GM21526 (cell line): Measurements from ENCODE around the gene YIPF1.
"Not testable (repeated sequence)": the region's sequence is repeated elsewhere in the genome, so short reads cannot be mapped to it uniquely, and the experiment has no call there.

ENCODE experiments used
- ATAC-seq: cut with Tn5 transposase; IDR thresholded peaks from one replicate; pipeline ENCODE4 v1.9.1; 2021; ENCODE audit warnings: moderate library complexity; ENCODE audit not compliant: unreplicated experiment, low FRiP score

Gene YIPF1

DNA sequence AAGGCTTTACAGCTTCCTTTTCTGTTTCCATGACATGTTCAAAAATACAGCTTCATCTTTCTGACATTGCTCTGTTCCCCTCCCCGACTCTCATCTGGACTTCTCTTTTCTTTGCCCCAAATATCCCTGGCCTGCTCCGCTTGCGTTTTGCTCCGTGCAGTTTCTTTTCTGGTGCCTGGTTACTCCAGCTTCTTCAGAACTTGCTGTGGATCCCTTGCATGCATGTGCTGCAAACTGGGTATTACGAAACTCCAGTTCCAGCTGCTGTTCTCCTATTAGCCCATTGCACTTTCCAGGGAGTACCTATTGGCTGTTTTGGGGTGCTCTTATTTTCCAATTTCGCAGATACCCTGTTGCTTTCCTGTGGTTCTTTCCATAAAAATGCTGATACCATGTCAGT, 41.6 kb downstream of the YIPF1 start:
- no peak for ATAC-seq

DNA sequence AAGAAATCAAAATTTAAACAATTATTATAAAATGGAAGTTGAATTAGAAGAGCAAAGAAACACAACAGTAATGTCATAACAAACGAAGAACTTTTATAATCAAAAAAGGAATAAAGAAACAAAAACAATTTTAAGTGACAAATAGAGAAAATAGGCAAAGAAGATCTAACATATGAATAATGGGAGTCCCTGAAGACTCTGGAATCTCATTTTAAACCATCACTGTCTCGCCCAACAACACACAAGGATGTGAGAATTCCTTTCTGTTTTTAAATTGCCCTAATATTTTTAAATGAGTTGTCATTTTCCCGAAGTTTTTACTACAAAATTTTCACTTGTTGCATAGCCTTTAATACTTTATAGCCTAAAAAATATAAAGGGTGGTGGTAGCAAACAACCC, 47.2 kb downstream of the YIPF1 start:
- ATAC-seq: no peak

DNA sequence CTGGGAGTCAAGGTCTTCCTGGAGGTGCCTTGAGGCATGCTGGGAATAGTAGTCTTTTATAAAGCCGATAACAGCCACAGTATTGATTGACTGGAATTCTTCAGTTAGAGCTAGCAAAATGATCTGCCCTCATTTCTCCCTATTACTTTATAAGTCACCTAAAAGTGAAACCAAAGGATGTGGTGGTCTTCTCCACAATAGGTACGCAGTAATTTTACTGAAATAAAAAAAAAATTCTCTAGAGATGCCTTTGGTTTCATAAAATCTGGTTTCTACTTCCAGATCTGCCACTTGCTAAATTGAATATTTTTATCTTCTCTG, 51.0 kb downstream of the YIPF1 start:
- no peak for ATAC-seq

DNA sequence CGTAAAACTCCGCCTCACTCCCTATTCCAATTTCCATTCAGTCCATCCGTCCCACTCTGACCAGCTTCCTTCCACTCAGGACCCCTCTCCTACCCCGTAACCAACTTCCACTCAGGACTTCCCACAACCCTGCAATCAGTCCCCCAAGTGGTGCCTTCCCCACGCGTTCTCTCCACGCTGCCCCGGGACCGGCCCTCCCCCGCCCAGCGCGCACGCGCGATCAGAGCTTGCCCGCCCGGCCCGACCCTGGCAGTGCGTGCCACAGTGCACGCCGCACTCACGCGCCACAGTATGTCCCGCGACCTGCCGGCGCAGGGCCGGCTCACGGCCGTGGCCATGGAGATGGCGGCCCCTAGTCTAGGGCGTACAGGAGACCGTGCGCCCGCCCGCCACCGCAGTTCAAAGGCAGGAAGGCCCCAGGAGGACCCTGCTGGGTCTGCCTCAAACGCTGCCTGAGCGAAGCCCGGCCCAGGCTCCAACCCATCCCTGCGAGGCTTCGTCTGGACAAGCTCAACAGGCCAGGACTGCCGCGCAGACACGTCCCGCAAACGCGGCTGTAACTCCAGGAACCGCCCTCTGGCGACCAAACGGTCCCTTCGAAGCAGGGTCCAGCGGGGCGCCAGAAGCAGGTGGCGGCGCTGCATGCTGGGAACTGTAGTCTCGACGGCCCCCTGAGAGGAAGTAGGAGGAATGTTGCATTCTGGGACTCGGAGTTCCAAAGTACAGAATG, 51.5 kb downstream of the YIPF1 start, which contains the start of gene NDC1:
Gene NDC1 (minus strand): TSS at position 373 of the 730 bp plus-strand sequence. CDS start 35 bp downstream, at position 338.
- ATAC-seq: peak; percentile 85

DNA sequence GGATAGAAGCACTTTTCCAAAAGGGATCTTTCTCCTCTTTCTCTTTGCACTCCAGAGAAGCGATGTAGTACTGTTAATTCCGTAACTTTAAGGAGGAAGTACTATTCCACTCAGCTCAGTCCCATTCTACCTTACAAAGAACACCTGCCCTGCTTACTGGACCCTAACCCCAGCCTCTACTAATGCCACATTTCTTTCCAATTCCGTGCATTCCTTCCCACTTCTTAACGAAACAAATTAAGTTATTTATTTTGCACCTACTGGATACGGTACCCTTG, 52.0 kb downstream of the YIPF1 start:
- ATAC-seq: no peak

DNA sequence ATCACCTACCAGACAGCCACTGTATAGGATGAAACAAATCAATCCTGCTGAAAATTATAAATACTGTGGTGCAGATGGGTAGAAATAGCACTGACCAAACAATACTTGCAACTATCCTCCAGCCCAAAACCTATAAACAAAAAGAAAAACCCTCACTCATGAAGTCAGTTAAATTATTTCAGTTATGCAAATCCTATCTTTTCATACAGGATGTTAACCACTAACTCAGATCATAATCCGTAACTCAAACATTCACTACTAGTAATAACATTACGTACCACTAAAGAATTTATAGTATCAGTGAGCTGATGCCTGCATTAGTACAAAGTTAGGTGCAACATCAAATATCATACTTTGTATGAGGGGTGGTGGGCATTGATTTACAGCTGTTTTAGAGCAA, 54.1 kb downstream of the YIPF1 start:
- no peak for ATAC-seq

DNA sequence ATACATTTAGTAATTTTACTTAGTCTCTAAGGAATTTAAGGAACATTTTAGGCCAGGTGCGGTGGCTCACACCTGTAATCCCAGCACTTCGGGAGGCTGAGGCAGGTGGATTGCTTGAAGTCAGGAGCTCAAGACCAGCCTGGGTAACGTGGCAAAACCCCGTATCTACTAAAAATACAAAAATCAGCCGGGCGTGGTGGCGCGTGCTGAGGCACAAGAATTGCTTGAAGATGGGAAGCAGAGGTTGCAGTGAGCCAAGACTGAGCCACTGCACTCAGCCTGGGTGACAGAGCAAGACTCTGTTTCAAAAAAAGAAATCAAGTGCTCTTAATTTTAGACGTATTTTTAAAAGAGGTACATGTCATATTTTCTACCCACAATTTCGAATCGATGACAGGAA, 54.8 kb downstream of the YIPF1 start:
- ATAC-seq: no peak

DNA sequence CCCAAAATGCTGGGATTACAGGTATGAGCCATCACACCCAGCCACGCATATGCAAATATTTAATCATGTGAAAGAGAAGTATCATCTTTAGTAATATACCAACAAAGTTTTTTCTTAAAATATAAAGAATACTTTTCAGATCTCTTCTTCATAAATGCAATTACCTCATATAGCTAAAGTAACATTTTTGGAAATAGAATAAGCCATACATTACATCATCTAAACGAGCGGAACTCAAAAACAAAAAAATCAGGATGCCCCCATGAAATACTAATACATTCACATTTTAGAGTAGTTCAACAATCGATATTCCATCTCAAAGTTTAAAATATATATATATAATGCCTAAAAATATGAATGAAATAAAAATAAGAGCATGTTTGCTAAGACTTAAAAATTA, 56.2 kb downstream of the YIPF1 start:
- ATAC-seq: no peak

DNA sequence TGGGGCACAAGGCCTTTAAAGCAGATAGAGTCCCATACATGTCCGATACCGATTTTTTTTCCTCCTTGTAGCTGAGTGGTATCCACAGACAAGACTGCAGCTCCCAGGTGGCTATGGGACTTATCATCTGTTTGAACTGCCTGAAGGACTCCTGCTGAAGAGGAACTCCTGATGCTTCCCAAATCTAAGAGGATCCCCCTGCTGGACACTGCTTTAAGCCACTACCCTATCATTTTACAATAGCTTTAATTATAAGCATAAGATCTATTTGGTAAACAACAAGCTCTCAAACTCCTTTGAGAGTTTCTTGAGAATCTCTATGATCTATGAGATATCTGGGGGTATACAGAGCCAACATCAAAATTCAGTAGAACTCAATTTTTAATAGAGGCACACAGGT, 63.2 kb downstream of the YIPF1 start:
- ATAC-seq: no peak

DNA sequence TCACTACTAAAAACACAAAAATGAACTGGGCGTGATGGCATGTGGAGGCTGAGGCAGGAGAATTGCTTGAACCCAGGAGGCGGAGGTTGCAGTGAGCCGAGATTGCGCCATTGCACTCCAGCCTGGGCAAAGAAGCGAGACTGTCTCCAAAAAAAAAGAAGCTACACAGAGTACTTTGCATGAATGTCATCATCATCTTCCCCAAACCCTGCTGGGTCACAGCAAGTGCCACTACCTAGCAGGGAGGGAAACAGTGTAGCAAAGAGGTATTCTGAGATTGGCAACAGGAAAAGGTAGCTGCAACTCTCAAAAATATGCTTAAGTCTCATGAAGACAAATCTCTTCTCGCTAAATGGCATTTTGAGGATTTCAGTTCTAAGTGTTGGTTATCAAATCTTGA, 64.3 kb downstream of the YIPF1 start:
- no peak for ATAC-seq

DNA sequence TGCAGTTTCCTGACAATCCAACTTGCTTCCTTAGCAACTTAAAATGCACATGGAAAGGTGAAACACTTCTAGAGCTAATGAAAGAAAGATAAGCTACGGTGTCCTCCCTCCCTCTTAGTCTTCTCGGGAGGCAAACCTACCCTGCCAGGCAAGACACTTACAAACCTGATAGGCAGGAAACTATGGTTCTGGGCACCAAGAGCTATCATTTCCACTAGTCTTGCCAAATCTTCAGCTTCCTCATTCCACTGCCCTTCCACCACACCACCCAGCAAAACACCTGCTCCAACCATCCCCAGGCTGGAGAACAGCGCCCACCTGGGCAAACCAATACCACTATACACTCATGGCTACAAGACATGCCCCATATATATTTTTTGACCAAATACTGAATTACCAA, 66.7 kb downstream of the YIPF1 start:
- ATAC-seq: no peak

DNA sequence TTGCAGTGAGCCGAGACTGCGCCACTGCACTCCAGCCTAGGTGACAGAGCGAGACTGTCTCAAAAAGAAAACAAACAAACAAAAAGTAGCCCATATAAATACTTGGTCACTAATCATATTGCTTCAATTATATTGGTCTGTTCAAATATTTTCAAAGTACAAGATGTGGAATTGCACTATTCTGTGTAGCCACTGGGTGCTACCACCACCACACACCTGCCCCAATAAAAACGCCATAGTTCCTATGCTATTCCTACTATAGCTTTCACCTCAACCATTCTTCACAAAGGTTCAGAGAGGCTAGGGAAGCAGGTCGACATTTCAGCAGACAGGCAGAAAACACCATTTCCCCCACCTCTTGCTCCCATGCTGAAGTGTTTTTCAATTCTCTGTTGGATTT, 68.2 kb downstream of the YIPF1 start:
- no peak for ATAC-seq

DNA sequence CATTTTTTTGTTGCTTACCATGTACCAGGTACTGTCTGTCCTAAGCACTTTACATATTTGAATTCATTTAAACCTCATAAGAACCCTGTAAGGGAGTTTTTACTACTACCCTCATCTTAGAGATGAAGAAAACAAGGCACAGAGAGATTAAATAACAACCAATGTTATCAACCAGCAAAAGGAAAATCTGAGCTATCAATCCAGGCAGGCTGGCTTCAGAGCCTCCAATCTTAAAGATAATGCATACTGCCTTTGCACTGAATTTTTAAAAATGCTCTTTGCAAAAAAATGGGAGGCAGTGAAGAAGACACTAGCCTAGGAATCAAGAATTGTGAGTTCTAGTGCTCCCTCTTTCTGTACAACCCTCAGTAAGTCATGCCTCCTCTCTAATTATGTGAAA, 70.2 kb downstream of the YIPF1 start:
- ATAC-seq: no peak

DNA sequence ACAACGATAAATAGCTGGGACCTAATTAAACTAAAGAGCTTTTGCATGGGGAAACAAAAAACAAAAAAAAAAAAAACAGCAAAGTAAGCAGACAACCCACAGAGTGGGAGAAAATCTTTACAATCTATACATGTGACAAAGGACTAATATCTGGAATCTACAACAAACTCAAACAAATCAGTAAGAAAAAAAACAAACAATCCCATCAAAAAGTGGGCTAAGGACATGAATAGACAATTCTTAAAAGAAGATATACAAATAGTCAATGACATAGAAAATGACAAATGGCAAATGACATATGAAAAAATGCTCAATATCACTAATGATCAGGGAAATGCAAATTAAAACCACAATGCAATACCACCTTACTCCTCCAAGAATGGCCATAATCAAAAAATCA, 73.0 kb downstream of the YIPF1 start:
- not testable (repeated sequence) for ATAC-seq

DNA sequence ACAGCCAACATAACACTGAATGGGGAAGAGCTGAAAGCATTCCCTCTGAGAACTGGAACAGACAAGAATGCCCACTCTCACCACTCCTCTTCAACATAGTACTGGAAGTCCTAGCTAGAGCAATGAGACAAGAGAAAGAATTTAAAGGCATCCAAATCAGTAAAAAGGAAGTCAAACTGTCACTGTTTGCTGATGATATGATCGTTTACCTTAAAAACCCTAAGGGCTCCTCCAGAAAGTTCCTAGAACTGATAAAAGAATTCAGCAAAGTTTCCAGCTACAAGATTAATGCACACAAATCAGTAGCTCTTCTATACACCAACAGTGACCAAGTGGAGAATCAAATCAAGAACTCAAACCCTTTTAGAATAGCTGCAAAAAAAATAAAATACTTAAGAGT, 74.1 kb downstream of the YIPF1 start:
- ATAC-seq: not testable (repeated sequence)

DNA sequence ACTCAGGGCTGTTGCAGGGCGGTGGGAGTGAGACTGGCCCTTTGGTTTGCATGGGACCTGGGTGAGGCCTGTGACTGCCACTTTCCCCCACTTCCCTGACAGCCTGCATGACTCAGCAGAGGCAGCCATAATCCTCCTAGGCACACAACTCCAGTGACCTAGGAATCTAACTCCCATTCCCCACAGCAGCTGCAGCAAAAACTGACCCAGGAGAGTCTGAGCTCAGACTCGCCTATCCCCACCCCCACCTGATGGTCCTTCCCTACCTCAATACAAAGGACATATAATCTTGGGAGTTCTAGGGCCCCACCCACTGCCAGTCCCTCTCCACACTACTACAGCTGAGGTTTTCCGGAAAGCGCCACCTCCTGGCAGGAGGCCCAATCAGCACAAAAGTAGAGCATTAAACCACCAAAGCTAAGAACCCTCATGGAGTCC, 78.2 kb downstream of the YIPF1 start:
- no peak for ATAC-seq

DNA sequence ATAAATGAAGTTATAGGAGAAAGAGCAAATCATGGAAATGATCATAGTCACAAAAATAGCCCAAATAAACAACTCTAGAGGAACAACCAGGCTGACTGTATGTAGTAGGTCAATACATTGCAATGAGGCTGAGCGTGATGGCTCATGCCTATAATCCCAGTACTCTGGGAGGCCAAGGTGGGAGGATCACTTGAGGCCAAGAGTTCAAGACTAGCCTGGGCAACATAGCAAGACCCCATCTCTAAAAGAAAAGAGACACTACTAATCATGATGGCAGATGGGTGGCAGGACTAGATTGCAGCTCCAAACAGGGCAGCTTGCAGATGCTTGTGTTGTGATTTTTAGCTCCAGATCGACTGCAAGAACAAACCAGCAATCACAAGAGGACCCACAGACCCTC, 79.1 kb downstream of the YIPF1 start:
- no peak for ATAC-seq

DNA sequence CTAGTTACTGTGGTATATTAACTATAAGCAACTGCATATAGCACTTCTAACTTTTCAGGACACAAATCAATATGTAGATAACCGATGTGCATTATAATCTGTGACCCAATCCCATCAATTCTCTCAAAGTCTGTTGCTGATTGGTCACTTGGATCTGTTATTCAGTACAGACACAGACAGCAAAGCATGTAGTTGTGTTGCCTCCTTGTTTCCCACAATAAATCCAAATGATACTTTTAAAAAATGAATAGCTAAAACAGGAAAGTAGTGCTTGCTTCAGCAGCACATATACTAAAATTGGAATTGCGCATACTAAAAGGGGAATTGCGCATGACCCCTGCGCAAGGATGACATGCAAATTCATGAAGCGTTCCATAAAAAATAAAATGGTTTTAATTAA, 79.6 kb downstream of the YIPF1 start:
- no peak for ATAC-seq

DNA sequence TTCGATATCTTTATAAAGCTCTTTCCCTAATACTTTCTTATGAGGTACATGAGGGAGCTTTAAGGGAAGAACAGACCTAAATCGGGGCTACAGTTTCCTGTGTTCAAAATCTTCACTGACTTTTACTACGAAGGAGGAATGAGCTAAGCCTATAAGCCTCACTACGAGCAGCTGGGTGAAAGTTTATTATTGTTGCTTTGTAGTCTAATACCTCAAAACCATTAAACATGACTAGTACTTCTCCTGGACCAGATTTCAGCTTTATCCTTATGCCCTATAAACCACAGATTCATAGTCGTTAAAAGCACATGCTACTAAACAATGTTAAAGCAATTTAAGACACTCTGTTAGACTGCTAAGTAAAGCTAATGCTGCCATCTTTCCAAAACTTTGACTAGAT, 81.7 kb downstream of the YIPF1 start:
- no peak for ATAC-seq

DNA sequence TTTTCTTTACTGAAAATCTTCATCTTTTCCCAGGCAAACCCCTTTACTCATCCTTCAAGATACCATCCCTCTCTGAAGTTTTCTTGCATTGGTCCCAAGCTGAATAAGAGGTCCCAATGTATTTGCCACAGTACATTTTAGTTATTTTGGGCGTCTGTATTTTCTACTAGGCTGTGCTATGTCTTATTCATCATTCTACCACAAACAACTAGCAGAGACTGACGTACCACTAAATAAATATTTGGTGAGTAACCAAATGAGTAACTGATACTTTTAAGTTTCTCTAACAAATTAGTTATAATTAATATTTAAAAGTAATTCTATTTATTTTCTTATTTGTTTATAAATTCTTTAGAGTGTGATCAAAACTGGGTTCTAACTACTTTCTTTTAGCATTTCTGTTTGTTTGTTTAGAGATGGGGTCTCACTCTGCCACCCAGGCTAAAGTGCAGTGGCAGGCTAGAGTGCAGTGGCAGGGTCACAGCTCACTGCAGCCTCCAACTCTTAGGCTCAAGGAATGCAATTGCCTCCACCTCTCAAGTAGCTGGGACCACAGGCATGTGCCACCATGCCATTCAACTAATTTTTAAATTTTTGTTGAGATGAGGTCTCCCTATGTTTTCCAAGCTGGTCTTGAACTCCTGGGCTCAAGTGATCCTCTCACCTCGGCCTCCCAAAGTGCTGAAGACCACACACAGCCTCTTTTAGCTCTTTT, 84.6 kb downstream of the YIPF1 start:
- ATAC-seq: no peak

DNA sequence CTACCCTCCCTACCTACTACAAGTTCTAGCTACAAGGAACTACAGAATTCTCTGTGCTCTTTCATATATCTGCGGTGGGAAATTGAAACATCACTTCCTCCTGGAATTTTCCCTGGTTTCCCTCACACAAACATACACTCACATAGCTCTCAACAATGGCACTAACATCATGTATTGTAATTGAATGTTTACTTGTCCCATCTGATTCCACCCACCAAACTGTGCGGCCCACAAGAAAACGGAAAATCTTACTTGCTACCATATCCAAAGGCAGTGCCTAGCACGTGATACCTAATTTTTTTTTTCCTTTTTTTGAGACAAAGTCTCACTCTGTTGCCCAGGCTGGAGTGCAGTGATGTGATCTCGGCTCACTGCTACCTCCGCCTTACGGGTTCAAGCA, 85.4 kb downstream of the YIPF1 start:
- ATAC-seq: no peak
